ENCODE measurements around the gene RTL1.

DNA sequence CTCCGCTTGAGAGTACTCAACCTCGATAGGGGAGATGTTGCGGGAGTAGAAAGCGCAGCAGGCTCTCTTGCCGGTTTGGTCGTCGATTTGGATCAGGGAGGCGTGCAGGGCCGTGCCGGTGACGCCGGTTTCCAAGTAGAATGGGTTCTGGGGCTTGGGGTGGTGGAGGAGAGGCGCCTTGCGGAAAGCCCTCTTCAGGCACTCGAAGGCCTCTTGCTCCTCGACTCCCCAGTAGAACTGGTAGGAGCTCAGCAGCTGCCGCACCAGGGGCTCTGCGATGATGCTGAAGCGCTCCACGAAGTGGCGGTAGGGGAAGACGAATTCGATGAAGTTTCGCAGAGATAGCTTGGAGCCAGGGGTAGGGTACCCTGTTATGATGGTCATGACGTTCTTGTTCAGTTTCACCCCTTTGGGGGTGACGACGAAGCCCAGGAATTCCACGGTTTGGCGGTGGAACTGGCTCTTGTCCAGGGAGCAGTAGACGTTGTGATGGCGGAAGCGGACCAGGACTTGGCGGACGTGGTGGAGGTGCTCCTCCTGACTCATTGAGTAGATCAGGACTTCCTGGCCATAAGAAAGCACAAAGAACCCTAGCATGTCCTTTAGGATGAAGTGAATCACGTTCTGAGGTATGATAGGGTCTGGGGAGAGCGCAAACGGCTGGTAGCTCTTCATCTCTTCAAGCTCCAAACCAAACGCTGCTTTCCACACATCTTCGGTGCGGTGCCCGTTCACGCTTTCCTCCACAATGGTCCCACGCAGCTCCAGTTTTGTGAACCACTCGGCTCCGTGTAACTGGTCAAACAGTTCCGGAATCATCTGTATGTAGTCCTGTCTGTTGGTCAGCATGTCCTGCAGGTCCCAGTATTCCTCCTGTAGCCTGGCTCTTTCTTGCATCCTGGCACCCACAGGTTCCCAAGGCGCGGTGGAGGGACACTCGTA lies 21.2 kb downstream of the RTL1 start:
- TF ChIP-seq, protein P1, sequence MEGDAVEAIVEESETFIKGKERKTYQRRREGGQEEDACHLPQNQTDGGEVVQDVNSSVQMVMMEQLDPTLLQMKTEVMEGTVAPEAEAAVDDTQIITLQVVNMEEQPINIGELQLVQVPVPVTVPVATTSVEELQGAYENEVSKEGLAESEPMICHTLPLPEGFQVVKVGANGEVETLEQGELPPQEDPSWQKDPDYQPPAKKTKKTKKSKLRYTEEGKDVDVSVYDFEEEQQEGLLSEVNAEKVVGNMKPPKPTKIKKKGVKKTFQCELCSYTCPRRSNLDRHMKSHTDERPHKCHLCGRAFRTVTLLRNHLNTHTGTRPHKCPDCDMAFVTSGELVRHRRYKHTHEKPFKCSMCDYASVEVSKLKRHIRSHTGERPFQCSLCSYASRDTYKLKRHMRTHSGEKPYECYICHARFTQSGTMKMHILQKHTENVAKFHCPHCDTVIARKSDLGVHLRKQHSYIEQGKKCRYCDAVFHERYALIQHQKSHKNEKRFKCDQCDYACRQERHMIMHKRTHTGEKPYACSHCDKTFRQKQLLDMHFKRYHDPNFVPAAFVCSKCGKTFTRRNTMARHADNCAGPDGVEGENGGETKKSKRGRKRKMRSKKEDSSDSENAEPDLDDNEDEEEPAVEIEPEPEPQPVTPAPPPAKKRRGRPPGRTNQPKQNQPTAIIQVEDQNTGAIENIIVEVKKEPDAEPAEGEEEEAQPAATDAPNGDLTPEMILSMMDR (IDR thresholded peaks at IDR 0.05): no peak
- TF ChIP-seq EZH2phosphoT487 (IDR thresholded peaks at IDR 0.05) (no peak), EZH2 (IDR thresholded peaks at IDR 0.05) (no peak)
